GM13977 (cell line): Measurements from ENCODE around the gene RASGRP1.

Experiments
- DNase-seq: peaks from one replicate; pipeline ENCODE4 v3.0.0; 2012; ENCODE audit warnings: low spot score
- in situ Hi-C: fragments of 300-500 bp; cut with MboI; formaldehyde crosslinking; loops from one replicate; pipeline ENCODE4 v1.12.0; 2022; ENCODE audit warnings: low sequenced_read_pairs, low pct_unique_long_range_greater_than_20kb, mixed read lengths, inconsistent platforms; ENCODE audit not compliant: unreplicated experiment
- TF ChIP-seq, protein P1 (sequence below): IDR thresholded peaks from 2 replicates; pipeline ENCODE4 v1.5.1; 2012; ENCODE audit warnings: mild to moderate bottlenecking, control low read depth; ENCODE audit not compliant: insufficient read depth; ENCODE audit errors: extremely low read depth, missing control alignments

The RASGRP1 gene

DNA sequence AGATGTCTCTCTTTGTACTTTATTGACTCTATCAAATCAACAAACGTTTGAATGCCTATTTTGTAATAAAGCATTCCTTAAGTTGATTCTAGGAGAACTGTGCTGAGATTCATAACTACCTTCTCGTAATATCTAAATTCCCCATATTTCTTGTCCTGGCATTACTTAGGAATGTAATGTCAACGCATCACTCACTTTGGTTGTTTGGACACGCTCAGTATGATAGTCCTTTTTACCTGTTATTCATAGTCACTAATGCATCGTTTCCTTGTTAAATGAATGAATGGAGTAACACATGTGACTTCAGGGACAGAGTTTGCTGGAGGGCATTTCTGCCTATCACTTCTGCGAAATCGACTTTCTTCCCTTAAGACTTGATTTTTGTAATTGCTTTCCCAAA is 44.1 kb upstream of the RASGRP1 start:
- in situ Hi-C loops = no loop called here
- DNase-seq = no peak
- TF ChIP-seq, protein P1, sequence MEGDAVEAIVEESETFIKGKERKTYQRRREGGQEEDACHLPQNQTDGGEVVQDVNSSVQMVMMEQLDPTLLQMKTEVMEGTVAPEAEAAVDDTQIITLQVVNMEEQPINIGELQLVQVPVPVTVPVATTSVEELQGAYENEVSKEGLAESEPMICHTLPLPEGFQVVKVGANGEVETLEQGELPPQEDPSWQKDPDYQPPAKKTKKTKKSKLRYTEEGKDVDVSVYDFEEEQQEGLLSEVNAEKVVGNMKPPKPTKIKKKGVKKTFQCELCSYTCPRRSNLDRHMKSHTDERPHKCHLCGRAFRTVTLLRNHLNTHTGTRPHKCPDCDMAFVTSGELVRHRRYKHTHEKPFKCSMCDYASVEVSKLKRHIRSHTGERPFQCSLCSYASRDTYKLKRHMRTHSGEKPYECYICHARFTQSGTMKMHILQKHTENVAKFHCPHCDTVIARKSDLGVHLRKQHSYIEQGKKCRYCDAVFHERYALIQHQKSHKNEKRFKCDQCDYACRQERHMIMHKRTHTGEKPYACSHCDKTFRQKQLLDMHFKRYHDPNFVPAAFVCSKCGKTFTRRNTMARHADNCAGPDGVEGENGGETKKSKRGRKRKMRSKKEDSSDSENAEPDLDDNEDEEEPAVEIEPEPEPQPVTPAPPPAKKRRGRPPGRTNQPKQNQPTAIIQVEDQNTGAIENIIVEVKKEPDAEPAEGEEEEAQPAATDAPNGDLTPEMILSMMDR = no peak

DNA sequence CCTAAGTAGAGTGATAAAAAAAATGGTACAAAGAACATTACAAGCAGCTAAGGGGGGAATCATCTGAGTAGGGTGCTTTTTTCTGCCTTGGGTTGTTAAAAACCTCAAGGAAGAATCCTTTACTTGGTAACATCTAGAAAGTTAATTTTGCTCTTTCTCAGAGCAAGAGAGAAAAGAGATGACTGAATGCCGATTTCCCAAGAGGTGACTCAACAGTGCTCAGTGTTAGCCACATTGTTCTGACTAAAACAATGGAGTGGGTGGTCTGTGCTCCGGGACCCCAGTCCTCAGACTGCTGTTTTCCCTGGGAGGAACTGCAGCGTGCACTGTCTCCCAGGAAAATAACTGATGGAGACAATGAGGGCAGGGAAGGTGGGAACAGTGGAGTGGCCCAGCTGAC is 41.1 kb upstream of the RASGRP1 start:
- no peak for DNase-seq
- in situ Hi-C loops = no loop called here
- TF ChIP-seq, protein P1 = no peak

DNA sequence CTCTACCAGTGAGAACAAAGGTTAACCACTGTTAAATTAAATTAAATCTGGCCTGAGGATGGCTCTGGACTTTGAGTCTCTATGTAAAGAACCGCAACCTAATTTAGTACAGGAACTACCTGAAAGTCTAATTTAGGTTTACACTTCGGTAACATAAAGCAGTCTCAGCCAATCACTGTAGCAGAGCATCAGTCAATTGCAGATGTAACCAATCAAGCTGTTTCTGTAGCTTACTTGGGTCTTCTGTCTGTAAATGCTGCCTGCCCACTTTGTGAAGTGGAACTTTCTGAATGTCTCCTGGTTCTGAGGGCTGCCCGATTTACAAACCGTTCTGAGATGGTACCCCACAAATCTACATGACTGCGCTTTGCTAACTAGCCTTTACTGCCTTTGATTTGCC is 39.1 kb upstream of the RASGRP1 start:
- DNase-seq = no peak
- TF ChIP-seq, protein P1 = no peak
- in situ Hi-C loops = no loop called here

DNA sequence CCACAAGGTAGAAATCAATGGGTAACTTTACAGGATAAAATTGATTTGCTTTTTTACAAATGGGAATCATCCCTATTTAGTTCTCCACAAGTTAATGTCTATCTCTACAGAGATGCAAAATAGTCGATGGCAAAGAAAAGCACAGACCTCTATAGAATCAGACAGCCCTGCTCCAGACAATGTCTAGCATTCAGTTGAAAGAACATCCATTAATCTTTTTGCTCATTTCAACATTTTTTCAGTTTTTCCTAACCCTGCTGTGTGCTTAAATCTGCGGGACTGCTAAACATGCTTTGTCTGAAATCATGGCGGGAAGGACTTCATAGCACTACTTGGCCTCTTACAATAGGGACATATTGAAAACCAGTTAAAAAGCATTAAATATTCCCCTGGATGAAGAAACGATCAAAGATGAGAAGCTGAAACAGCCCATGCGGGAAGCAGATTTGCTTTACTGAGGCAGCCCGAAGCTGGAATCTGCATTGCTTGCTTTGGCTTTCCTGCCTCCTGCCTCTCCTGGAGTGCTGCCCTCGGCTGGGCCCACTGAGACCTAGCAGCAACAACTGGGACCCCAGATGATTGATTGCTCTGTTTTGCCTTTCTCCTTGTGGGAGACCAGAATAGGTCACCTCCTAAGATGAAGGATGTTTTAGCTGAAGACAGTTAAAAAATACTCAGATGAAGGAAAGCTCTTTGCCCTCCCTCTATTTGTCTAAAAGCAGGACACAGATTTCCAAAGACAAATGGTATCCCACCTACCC is 38.5 kb upstream of the RASGRP1 start:
- in situ Hi-C loops = no loop called here
- TF ChIP-seq, protein P1 = no peak
- no peak for DNase-seq

DNA sequence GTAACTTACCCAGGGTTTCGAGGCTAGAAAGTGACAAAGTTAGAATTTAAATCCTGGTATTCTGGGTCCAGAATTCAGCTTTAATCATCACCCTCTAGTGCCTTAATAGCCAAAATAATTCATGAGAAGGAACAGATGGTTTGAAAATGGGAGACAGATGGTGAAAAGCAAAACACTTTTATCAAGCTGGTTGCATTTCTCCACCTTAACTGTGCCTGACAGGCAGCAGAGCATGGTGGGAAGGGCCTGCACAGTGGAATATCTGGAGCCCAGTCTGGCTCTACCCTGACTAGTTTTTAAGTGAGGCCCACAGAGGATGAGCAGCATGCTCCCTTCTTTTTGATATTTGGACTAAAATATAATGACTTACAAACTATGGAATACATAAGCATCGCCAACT is 35.6 kb upstream of the RASGRP1 start:
- in situ Hi-C loops = no loop called here
- no peak for DNase-seq
- TF ChIP-seq, protein P1 = no peak

DNA sequence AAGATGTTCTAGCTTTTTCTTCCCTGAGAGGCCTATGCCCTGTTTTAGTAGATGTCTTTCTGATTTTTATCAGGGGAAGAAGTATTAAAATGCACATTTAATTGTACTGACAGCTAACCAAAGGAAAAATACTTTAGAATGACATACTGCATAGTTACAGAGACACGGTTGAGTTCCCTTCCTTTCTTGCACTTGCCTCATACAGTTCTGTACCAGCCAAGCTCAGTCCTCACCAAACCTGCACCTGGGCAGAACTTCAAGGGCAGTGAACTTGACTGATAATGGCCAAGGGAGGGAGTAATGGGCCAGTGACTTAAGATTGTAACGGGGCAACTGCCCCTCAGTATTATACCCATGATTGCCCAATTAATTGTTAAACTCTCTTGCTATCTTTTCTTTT is 34.1 kb upstream of the RASGRP1 start:
- in situ Hi-C loops = no loop called here
- no peak for DNase-seq
- TF ChIP-seq, protein P1 = no peak
